ENCODE measurements around the gene ZSWIM6. TPM values are rescaled to one million over a fixed set of nuclear protein-coding genes. Genes with fewer than 3 reads are reported as not detected.

The ZSWIM6 gene
- total RNA-seq = 12.5 TPM
- long read RNA-seq, partial matches to known transcripts = 0 of 7 reads
- long read RNA-seq, other reads (novel, unspliced or antisense) = 7 of 7 reads

DNA sequence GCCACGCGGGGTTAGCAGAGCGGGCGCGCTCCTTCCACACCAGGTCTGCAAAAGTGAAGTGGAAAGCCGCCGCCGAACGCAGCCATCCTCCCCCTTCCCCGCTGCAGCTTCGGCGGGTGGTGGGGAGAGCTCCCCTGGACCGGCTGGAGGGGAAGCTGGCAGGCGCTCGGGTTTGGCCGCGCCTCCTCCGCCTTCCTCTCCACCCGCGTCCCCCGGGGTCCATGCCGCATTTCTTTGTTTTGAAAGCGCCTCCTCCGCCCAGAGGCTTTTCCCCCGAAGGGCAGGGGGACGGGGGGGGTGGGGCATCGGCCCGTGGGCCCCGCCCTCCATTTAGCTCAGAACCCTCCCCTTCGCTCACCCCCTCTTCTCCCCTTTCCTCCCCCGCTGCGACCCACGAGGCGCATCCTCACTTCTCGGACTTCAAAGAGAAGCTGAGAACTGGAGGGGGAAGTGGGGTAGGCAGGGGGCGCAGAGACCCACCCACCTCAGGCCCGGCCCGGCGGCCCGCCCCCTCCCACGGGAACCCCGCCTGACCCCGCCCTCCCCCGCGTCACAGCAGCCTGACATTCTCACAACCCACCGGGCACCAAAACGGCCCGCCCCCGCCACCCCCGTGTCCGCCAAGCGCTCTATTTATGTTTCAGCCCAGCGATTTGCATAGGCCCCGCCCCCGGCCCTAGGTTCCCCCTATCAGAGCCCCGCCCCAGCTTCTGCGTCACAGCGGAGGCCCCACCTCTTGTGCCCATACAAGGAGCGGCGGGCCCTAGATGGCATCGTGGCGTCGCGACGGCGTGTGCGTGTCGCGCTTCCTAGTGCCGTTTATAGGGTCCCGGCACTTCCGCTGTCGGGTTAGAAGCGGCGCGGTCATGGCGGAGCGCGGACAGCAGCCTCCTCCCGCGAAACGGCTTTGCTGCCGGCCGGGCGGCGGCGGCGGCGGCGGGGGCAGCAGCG, at the start of gene ZSWIM6:
ZSWIM6 (plus strand) TSS at position 852 of the 951 bp plus-strand sequence; CDS start at position 867, 15 bp downstream.
- DNase-seq (ENCODE audit: low spot score) = peak; percentile 99

DNA sequence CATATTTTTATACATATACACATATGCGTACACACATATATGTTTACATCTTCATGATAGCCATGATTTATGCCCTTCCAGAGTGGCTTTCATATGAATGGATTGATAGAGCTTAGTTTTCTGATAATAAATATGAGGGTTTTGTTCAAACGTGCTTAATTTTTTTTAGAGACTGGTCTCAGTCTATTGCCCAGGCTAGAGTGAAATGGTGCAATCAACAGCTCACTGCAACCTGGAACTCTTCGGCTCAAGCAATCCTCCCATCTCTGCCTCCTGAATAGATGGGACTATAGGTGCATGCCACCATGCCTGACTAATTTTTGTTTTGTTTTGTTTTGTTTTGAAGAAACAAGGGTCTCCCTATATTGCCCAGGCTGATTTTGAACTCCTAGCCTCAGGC, 48.6 kb upstream of the ZSWIM6 start:
- no peak for DNase-seq (ENCODE audit: low spot score)

- DNase-seq (ENCODE audit: low spot score) = no peak
Measured at GRCh38 chr5:61285531-61285930, 46.5 kb upstream of the ZSWIM6 start.

DNA sequence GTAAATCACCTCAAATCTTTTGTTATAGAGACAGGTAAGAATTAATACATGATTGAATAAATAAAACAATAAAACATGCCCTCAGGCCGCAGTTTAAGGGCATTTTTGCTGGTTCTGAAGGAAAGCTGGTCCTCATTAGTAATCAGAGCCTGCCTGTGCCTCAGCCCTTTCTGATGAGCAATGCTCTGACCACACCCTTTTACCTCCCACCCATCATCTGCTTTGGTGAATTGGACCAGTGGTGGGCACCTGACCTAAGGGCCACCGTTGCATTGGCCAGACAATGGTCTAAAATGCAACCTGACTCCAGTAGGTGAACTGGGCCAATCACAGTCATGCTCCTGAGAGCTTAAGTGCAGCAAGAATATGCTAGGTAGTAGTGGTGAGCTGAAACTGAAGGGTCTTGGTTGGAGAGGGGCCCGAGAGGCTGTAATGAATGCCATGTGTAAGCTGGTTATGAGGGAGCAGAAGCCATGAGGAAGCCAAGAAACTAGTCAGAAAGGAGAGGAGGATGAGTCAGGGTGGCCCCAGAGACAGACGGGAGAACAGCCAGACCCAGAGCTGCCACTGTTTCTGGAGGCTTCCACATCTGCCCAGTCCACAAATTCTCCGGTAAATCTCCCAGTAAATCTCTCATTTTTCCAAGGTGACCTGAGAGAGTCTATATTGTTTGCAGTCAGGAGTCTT, 45.5 kb upstream of the ZSWIM6 start:
- no peak for DNase-seq (ENCODE audit: low spot score)

DNA sequence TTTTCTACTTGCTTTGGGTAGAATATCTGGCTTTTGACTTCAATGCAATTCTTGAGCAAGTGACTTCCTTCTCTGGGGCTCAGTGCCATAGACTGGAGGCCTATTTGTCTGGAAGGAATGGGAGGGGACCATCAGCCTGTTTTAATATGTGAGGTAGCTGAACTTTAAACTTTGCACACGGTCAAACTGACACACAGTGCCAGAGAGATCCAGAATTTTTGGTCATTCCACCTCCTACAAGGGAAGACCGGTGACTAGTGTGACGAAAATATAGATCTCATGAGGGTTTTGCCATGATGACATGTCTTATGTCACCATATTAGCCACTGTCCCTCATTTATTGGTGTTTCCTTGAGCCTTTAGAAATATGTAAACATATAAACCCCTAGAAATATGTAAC, 44.6 kb upstream of the ZSWIM6 start:
- DNase-seq (ENCODE audit: low spot score) = no peak

GRCh38 chr5:61289241-61289640, 42.8 kb upstream of the ZSWIM6 start:
- no peak for DNase-seq (ENCODE audit: low spot score)

DNA sequence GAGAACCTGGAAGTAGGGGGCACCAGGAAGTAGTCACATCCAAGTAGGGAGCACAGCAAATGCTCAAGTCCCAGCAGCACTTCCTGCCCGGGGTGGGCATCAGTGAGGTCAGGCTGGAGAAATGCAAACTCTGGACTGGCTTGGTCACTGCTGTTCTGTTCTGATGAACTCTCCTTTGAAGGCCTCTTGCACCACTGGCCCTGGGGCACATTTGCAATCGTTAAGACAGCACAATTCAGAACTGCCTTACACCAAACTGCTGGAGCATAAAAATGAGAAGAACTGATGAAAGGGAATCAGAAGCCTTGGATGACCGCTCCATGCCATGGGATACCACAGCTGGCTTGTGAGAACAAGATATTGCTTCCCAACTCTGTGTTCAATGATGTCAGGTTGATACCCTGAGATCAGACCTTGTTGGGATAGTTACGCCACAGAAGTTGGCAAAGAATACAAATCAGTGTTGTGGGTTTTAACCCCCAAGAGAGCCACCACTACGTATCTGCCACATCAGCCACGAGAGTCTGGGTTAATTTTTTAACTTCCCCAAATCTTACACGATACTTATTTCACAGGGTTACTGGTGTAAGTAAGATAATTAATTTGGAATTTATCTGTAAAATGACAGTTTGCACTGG, 42.3 kb upstream of the ZSWIM6 start:
- no peak for DNase-seq (ENCODE audit: low spot score)

DNA sequence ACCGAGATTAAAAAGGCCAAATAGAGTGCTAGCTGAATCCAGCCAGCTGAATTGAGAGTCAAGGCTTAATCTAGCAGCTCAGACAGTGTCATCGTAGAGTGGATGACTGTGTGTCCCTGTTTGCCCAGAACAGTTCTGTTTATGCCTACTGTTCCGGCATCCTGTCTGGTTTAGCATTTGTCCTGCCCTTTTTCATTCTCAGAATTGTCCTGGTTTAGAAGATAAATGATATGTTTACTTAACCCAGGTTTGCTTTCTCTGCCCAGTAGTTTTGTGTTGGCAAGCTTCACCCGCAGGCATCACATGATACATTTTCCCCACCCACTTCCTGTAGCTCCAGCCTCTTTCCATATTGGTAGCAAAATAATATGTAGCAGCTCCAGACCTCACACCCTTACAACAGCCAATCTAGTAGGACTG, 41.3 kb upstream of the ZSWIM6 start:
- no peak for DNase-seq (ENCODE audit: low spot score)

DNA sequence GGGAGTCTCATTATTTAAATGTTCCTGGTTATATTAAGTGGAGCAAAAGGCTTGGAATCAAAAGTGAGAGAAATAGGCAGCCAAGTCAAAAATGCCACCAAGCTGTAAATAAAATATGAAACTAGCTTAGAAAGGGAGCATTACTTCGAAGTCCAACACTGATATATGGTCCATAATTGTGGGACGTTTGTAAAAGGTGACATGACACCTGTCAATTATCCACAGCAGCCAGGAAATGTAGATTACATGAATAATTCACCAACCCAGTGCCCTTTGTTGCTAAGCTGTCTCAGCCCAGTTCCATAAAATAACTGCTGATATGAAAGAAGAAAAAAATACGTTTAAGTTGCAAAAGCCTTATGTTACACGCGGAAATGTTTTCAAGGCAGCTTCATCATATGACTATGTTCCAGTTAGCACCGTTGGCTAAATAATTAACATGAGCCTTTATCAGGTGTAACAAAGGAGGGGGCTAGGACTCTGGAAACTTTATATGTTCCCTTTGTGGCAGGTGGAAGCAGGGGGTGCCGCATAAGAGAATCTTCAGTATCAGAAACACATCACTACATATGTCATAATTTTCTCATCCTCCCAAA, 39.9 kb upstream of the ZSWIM6 start:
- DNase-seq (ENCODE audit: low spot score) = no peak

- no peak for DNase-seq (ENCODE audit: low spot score)
Measured at GRCh38 chr5:61293071-61293470, 39.0 kb upstream of the ZSWIM6 start.

DNA sequence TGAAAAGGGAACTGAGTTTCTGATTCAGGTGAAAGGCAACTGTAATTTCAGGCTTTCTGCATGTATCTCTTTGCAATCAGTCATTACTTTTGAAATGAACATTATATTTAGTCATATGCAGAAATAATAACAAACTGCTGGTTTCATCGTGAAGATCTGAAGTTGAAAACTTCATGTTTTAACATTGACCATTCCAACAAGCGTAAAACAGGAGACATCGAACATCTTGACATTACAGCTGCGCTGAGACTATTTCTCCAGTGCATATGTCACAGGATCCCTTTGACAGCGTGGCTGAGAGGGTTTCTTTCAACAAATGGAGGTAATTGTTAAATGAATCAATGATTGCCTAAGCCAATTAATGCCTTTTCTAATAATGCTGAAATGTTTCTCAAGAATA, 38.2 kb upstream of the ZSWIM6 start:
- DNase-seq (ENCODE audit: low spot score) = no peak

GRCh38 chr5:61295365-61295764, 36.7 kb upstream of the ZSWIM6 start:
- DNase-seq (ENCODE audit: low spot score) = no peak

GRCh38 chr5:61298066-61298465, 34.0 kb upstream of the ZSWIM6 start:
- no peak for DNase-seq (ENCODE audit: low spot score)

GRCh38 chr5:61298580-61298979, 33.5 kb upstream of the ZSWIM6 start:
- DNase-seq (ENCODE audit: low spot score) = no peak

DNA sequence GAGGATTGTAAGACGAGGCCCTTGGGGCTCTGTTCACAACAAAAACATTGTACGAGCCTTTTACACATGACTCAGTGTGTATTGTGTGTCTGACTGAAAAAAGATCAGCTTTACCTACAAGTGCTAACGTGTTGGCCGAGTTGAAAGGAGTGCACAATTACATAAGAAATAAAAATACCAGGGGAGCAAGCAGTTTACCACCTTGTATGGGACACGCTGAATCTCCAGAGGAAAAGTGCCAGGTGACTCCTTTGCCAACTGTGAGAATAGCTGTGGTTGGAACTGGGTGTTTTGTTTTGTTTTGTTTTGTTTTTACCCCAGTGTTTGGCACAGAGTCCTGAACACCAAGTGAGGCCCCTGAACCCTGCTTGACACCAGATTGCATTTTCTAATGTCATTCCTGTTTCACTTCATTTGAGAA, 32.8 kb upstream of the ZSWIM6 start:
- DNase-seq (ENCODE audit: low spot score) = no peak

DNA sequence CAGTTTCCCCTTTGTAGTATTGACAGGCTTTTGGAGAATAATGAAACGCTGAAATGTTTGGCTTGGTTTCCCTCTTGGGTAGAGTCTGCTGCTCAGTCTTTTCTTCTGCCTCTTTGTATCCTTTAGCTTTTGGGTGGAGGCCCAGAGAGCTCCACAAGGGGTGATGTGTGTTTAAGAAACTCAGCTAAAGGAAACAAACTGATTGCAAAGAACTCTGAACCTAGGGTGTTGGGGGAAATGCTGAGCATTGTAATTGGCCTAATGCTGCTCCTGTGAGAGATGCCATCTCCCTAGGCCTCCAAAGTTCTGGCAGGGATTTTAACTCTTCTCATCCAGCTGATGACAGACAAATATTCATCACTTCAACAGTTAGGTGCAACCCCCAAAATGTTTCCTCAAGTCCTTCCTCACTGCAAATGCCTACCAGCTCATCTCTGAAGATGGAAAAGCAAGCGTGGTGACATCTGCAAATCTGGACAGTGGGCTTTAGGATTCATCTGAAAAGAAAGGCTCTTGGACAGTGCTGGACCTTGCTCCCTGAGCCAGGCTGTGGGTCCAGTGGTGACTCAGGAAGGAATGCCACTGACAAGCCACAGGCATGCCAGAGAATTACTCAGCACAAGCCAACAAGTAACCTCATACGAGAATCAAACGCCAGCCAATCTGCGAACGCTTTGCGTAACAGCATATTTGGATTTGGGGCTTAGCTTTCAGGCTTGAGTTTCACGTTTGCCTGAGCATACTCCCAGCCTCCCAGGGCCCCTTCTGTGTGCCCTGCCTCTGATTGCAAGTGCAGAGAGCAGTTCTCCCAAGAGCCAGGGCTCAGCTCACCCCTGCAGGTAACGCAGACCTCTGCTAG, 30.5 kb upstream of the ZSWIM6 start:
- no peak for DNase-seq (ENCODE audit: low spot score)

- DNase-seq (ENCODE audit: low spot score) = no peak
Measured at GRCh38 chr5:61302200-61302563, 29.9 kb upstream of the ZSWIM6 start.

DNA sequence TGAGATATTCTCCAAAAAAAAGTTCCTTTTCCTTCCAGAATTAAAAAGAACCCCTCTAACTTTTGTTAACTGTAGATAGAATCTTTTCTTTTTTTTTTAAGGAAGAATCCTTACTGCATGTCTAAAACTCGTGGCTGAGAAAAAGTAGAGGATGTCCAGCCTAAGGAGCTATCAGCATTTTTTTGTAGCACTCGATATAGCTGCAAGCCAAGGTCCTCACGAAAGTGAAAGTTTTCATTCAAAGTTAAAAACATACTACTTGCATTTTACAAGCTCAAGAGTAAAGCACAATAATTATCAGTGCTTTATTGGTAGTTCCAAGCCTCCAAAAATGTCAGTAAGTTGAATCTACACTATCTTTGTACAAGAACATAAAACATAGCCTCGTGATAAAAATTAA, 28.7 kb upstream of the ZSWIM6 start:
- DNase-seq (ENCODE audit: low spot score) = no peak

DNA sequence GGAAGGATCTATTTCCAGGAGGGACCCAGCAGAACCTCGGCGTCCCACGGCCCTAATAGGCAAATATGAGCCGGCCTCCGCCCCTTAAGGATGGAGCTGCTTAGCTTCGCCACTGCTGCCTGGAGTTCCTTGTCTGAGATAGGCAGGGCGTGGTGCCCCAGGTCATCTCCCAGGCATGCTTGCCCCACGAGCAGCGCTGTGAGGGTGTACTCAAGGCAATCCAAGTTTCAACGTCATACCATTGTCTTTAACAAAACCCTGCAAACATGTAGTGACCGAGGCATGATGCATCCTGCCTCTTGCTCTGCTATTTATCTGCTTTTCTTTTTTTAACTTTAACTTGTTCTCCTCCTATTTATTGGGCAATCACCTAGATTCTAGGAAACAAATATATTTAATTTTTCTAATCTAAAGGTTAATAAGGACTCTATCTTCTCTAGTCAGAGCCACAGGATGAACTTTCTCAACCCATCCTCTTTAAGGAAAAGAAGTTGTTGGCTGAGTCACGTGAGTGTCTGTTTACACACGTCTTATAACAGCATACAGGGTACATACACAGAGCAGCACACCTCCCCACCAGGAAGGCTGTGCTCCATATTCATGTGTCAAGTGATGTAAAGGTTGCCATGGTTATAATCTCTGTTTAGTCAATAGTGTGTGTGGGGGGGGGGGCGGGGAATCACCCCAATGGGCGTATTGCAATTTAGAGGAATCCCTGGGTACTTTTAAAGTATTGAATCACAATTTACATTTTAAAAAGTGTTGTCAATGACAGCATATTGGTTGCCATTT, 27.3 kb upstream of the ZSWIM6 start:
- DNase-seq (ENCODE audit: low spot score) = no peak
